CD14-positive monocyte (primary cell): Measurements from ENCODE around the gene ANKRD9. TPM values are rescaled to one million over a fixed set of nuclear protein-coding genes. Genes with fewer than 3 reads are reported as not detected.
A peak's percentile ranks its signal among the peaks of the same experiment; 100 is the strongest.

Experiments
- DNase-seq, 3 donors: peaks; one replicate each; pipeline ENCODE4 v3.0.0-alpha.2; 2011 to 2022
- H2AFZ ChIP-seq: 2 replicates; pipeline ENCODE4 v1.6.0; 2012; ENCODE audit warnings: mild to moderate bottlenecking, low read depth, low read length, inconsistent platforms; ENCODE audit not compliant: insufficient read depth, poor library complexity, severe bottlenecking
- H3K27ac ChIP-seq, 2 donors: 1 replicate in 1 of 2; 2 replicates in 1 of 2; pipeline ENCODE4 v1.5.1; 2012 to 2013; ENCODE audit warnings: low read length in 2 of 2, control low read depth in 1 of 2, inconsistent platforms in 1 of 2, low read depth in 1 of 2, mild to moderate bottlenecking in 1 of 2
- H3K27me3 ChIP-seq, 2 donors: one replicate each; pipeline versions ENCODE4 v1.6.0 to v1.6.1; 2011 to 2013; ENCODE audit warnings: low read length in 2 of 2; ENCODE audit not compliant: control insufficient read depth in 2 of 2, insufficient read depth in 2 of 2
- H3K36me3 ChIP-seq, 2 donors: replicated peaks in 1 of 2; 1 replicate in 1 of 2; 2 replicates in 1 of 2; pipeline versions ENCODE4 v1.5.1 to v1.6.1; 2012 to 2013; ENCODE audit warnings: low read length in 2 of 2, control low read depth in 1 of 2, inconsistent platforms in 1 of 2, mild to moderate bottlenecking in 1 of 2; ENCODE audit not compliant: insufficient read depth in 2 of 2, control insufficient read depth in 1 of 2
- H3K4me1 ChIP-seq, 2 donors: 1 replicate in 1 of 2; 2 replicates in 1 of 2; pipeline versions ENCODE4 v1.5.1 to v1.6.1; 2012 to 2013; ENCODE audit warnings: low read length in 2 of 2, control low read depth in 1 of 2, inconsistent platforms in 1 of 2, mild to moderate bottlenecking in 1 of 2, moderate library complexity in 1 of 2; ENCODE audit not compliant: insufficient read depth in 2 of 2, control insufficient read depth in 1 of 2
- H3K4me2 ChIP-seq: replicated peaks from 2 replicates; pipeline ENCODE3; 2012; ENCODE audit warnings: low read length, moderate library complexity, mild to moderate bottlenecking; ENCODE audit not compliant: poor library complexity, severe bottlenecking; ENCODE audit errors: extremely low read depth
- H3K4me3 ChIP-seq, 3 experiments: fragments of 200-600 bp in 1 of 3; sonication (generic) in 1 of 3; replicated peaks in 1 of 3; 1 replicate in 2 of 3; 2 replicates in 1 of 3; pipeline ENCODE4 v1.5.1; 2011 to 2013; ENCODE audit warnings: low read length in 3 of 3, mild to moderate bottlenecking in 3 of 3, control low read depth in 2 of 3, low read depth in 2 of 3, inconsistent platforms in 1 of 3, moderate library complexity in 1 of 3
- H3K79me2 ChIP-seq: 2 replicates; pipeline ENCODE4 v1.6.0; 2012; ENCODE audit warnings: mild to moderate bottlenecking, control low read depth, inconsistent platforms, low read length, moderate library complexity; ENCODE audit not compliant: insufficient read depth
- H3K9ac ChIP-seq: 2 replicates; pipeline ENCODE4 v1.6.0; 2017; ENCODE audit warnings: low read length, mild to moderate bottlenecking; ENCODE audit not compliant: insufficient read depth, poor library complexity, severe bottlenecking
- H3K9me3 ChIP-seq, 2 donors: replicated peaks in 1 of 2; 1 replicate in 1 of 2; 2 replicates in 1 of 2; pipeline versions ENCODE4 v1.5.1 to v1.6.1; 2012 to 2013; ENCODE audit warnings: low read length in 2 of 2, control low read depth in 1 of 2; ENCODE audit not compliant: control insufficient read depth in 1 of 2, insufficient read depth in 1 of 2
- H4K20me1 ChIP-seq: 2 replicates; pipeline ENCODE4 v1.6.0; 2012; ENCODE audit warnings: mild to moderate bottlenecking, low read length, control low read depth, moderate library complexity; ENCODE audit not compliant: insufficient read depth
- H3K27ac Mint-ChIP-seq, 7 donors: one replicate each; pipeline ENCODE4 v1.8.0; 2020; ENCODE audit warnings: mild to moderate bottlenecking in 7 of 7, mixed read lengths in 7 of 7, moderate library complexity in 6 of 7, inconsistent platforms in 2 of 7
- H3K27me3 Mint-ChIP-seq, 3 donors: one replicate each; pipeline ENCODE4 v1.8.0; 2021 to 2022; ENCODE audit warnings: low read depth in 3 of 3, mild to moderate bottlenecking in 3 of 3, mixed read lengths in 3 of 3, moderate library complexity in 3 of 3, inconsistent platforms in 1 of 3
- H3K36me3 Mint-ChIP-seq, 2 donors: one replicate each; pipeline ENCODE4 v1.8.0; 2020; ENCODE audit warnings: mixed read lengths in 2 of 2, inconsistent platforms in 1 of 2, mild to moderate bottlenecking in 1 of 2
- H3K4me1 Mint-ChIP-seq: one replicate; pipeline ENCODE4 v1.8.0; 2020; ENCODE audit warnings: mild to moderate bottlenecking, mixed read lengths
- H3K4me3 Mint-ChIP-seq, 2 donors: one replicate each; pipeline ENCODE4 v1.8.0; 2020; ENCODE audit warnings: mild to moderate bottlenecking in 2 of 2, mixed read lengths in 2 of 2, moderate library complexity in 1 of 2
- H3K9me3 Mint-ChIP-seq, 7 donors: one replicate each; pipeline ENCODE4 v1.8.0; 2020 to 2022; ENCODE audit warnings: mixed read lengths in 7 of 7, mild to moderate bottlenecking in 6 of 7, moderate library complexity in 6 of 7, inconsistent platforms in 2 of 7
- WGBS: methylation state at CpG from one replicate; pipeline ENCODE4 v1.1.5; 2013; ENCODE audit warnings: missing lambda C conversion rate; ENCODE audit not compliant: insufficient coverage; 5-methylcytosine and 5-hydroxymethylcytosine counted together
- intact Hi-C, 2 donors: fragments of 100-400 bp; cut with micrococcal nuclease; formaldehyde crosslinking; loops; one replicate each; pipeline versions ENCODE4 v1.15.0 to v1.15.1; 2023
- polyA plus RNA-seq, 3 donors: library from polyadenylated mRNA; depleted of rRNA in 1 of 3; unstranded in 2 of 3; stranded (reverse) in 1 of 3; fragments of 300-500 nt in 2 of 3; fragments of >200 nt in 1 of 3; fragmentation: Illumina TruSeq in 2 of 3; gene quantifications; 1 replicate in 2 of 3; 2 replicates in 1 of 3; pipeline ENCODE4 v1.2.3, GENCODE V29; 2012 to 2021
- TF ChIP-seq, protein P1 (sequence below): fragments of 200-600 bp; IDR thresholded peaks from one replicate; pipeline ENCODE4 v1.8.0; 2022; ENCODE audit warnings: antibody characterized with exemption, mild to moderate bottlenecking

The ANKRD9 gene
- polyA plus RNA-seq, 3 donors = 0.43 to 10.8 (median 0.83) TPM

DNA sequence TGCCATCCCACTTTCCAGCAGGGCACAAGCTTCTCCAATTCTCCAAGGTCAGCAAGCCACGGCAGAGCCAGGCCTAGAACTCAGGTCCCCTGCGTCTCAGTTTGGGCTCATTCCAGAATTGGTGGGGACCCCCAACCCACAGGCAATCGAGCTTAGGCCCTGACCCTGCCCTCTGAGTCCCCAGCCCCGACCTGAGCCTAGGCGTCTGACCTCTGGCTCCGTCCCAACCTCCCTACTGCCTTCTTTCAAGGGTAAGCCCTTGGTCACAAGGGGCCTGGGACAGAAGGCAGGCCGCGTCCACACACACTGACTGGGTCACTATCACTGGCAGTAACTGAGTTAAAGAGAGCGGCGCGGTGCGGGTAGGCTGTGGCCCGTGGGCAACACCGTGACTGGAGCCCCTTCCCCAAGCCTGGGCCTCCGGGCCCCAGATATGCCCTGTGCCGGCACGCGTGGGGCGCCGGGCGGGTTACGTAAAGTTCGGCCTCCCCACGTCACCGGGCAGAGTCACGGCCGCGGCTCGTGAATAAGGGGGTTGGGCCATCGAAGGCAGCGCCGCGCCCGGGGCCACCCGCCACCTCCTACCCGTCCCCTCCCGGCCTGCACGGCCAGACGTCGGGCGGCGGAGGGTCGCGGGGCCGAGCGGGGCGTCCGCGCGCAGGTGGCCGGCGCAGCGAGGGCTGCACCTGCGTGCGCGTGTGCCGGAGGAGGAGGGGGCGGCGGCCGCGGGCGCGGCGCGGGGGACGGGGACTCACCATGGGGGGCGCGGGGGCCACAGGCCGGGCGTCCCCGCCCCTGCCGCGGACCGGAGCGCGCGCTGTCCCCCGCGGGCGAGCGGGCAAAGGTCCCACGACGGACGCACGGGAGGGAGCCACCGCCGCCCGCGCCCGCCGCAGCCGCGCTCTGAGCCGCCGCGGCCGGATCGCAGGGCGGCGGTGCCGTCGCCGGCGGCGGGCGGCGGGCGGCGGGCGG, 516 bp downstream of the ANKRD9 start:
- peak overlapping the region; percentile 69 to 78 for H3K4me3 Mint-ChIP-seq
- H3K36me3 Mint-ChIP-seq = peaks cover 2 to 10% of the 10 kb centered on the region in 2 donors
- H3K79me2 ChIP-seq = no peaks in the 10 kb centered on the region
- H4K20me1 ChIP-seq = no peaks in the 10 kb centered on the region
- H3K9me3 Mint-ChIP-seq = peaks cover 0 to 3% (median 0%) of the 10 kb centered on the region in 7 donors
- 12% methylated on average over 97 of the region's 110 CpGs for WGBS
- TF ChIP-seq, protein P1, sequence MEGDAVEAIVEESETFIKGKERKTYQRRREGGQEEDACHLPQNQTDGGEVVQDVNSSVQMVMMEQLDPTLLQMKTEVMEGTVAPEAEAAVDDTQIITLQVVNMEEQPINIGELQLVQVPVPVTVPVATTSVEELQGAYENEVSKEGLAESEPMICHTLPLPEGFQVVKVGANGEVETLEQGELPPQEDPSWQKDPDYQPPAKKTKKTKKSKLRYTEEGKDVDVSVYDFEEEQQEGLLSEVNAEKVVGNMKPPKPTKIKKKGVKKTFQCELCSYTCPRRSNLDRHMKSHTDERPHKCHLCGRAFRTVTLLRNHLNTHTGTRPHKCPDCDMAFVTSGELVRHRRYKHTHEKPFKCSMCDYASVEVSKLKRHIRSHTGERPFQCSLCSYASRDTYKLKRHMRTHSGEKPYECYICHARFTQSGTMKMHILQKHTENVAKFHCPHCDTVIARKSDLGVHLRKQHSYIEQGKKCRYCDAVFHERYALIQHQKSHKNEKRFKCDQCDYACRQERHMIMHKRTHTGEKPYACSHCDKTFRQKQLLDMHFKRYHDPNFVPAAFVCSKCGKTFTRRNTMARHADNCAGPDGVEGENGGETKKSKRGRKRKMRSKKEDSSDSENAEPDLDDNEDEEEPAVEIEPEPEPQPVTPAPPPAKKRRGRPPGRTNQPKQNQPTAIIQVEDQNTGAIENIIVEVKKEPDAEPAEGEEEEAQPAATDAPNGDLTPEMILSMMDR = no peak
- peak overlapping the region; percentile 45 for H3K9ac ChIP-seq
- peak overlapping the region in 1 of 2 donors; percentile 53 for H3K27ac ChIP-seq
- intact Hi-C loops = loop anchor here in 1 of 2 donors (10.0 kb wide), 1 partner anchor 144 kb away; the partner anchor contains the start of genes CINP and TECPR2
- H3K27me3 ChIP-seq = peaks cover 0 to 4% of the 10 kb centered on the region in 2 donors
- H3K36me3 ChIP-seq = no peaks in the 10 kb centered on the region
- H3K4me3 ChIP-seq = peak overlapping the region in 2 of 3 experiments; percentile 18 to 61
- H3K27ac Mint-ChIP-seq = peak overlapping the region in 6 of 7 donors; percentile 68 to 92 (median 83)
- peak overlapping the region; percentile 44 for H2AFZ ChIP-seq
- H3K27me3 Mint-ChIP-seq = peaks cover 2 to 10% (median 4%) of the 10 kb centered on the region in 3 donors
- peak overlapping the region; percentile 59 for H3K4me2 ChIP-seq
- DNase-seq = peak; percentile 68 to 82 (median 80)
- H3K9me3 ChIP-seq = no peaks in the 10 kb centered on the region
- H3K4me1 ChIP-seq = peaks cover 16 to 19% of the 10 kb centered on the region in 2 donors
- H3K4me1 Mint-ChIP-seq = peaks cover 19% of the 10 kb centered on the region

DNA sequence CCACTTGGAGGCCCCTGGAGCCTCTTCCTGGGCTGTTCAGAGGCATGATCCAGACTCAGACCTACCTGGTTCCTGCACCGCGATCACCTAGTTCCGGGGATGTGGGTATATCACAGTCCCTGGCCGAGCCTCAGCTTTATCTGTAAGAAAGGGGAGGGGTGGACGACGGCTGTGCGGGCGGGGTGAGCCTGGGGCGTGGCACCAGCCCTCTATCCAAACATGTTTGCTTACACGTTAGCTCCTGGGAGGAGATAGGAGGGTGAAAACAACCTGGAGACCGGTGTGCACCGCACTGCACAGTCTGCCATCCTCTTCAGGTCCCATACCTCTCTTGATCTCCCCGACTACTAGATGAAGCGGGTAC, 1.2 kb downstream of the ANKRD9 start:
- Histone ChIP-seq H4K20me1 (no peaks in the 10 kb centered on the region), H3K9ac (no peak overlapping the region), H3K27ac (peak overlapping the region in 1 of 2 donors; percentile 53), H3K27me3 (peaks cover 0 to 4% of the 10 kb centered on the region in 2 donors), H2AFZ (peak overlapping the region; percentile 44), H3K4me1 (peaks cover 16 to 19% of the 10 kb centered on the region in 2 donors), H3K4me2 (no peak overlapping the region), H3K79me2 (no peaks in the 10 kb centered on the region), H3K36me3 (no peaks in the 10 kb centered on the region), H3K9me3 (no peaks in the 10 kb centered on the region), H3K4me3 (no peak overlapping the region)
- no peak for DNase-seq
- no peak overlapping the region for H3K4me3 Mint-ChIP-seq
- peak overlapping the region in 6 of 7 donors; percentile 68 to 92 (median 86) for H3K27ac Mint-ChIP-seq
- TF ChIP-seq, protein P1 = no peak
- H3K9me3 Mint-ChIP-seq = peaks cover 0 to 3% (median under 1%) of the 10 kb centered on the region in 7 donors
- H3K27me3 Mint-ChIP-seq = peaks cover 2 to 10% (median 4%) of the 10 kb centered on the region in 3 donors
- WGBS = 93% methylated on average over 7 of the region's 14 CpGs
- intact Hi-C loops = loop anchor here in 1 of 2 donors (10.0 kb wide), 1 partner anchor 144 kb away; the partner anchor contains the start of genes CINP and TECPR2
- H3K4me1 Mint-ChIP-seq = peaks cover 23% of the 10 kb centered on the region
- H3K36me3 Mint-ChIP-seq = peaks cover 2 to 10% of the 10 kb centered on the region in 2 donors
